Esophagus squamous epithelium (tissue), 5 donors: Measurements from ENCODE around the gene SFMBT2. TPM values are rescaled to one million over a fixed set of nuclear protein-coding genes. Genes with fewer than 3 reads are reported as not detected.

Experiments used
- DNase-seq: peaks from one replicate; lab custom pipeline; 2025; lab: John Stamatoyannopoulos, UW
- H3K27ac ChIP-seq, 4 donors: fragments of 200-600 bp; sonication (generic); one replicate each; pipeline ENCODE4 v1.5.1; 2016 to 2019; ENCODE audit warnings: mild to moderate bottlenecking in 1 of 4
- H3K27me3 ChIP-seq, 4 donors: fragments of 200-600 bp; sonication (generic); 1 replicate in 3 of 4; 2 replicates in 1 of 4; pipeline versions ENCODE4 v1.5.1 to v1.6.0; 2017 to 2021; ENCODE audit warnings: antibody characterized with exemption in 1 of 4
- H3K36me3 ChIP-seq, 3 donors: fragments of 200-600 bp; sonication (generic); one replicate each; pipeline ENCODE4 v1.5.1; 2016 to 2019
- H3K4me1 ChIP-seq, 3 donors: fragments of 200-600 bp; sonication (generic); one replicate each; pipeline ENCODE4 v1.5.1; 2017 to 2019
- H3K4me3 ChIP-seq, 4 donors: fragments of 200-600 bp; sonication (generic); 1 replicate in 3 of 4; 2 replicates in 1 of 4; pipeline ENCODE4 v1.5.1; 2016 to 2019; ENCODE audit warnings: mild to moderate bottlenecking in 2 of 4, moderate library complexity in 1 of 4
- H3K9me3 ChIP-seq, 3 donors: fragments of 200-600 bp; sonication (generic); one replicate each; pipeline ENCODE4 v1.5.1; 2016 to 2019
- CTCF ChIP-seq, 6 experiments: fragments of 450-650 bp in 4 of 6; fragments of 200-600 bp in 2 of 6; sonication (generic) in 2 of 6; IDR thresholded peaks; one replicate each; pipeline ENCODE4 v1.5.1; 2016 to 2019; ENCODE audit warnings: antibody characterized with exemption in 6 of 6, mild to moderate bottlenecking in 4 of 6, moderate library complexity in 4 of 6
- POLR2A ChIP-seq, 4 donors: fragments of 450-650 bp; IDR thresholded peaks; one replicate each; pipeline ENCODE4 v1.6.1; 2017; ENCODE audit warnings: antibody characterized with exemption in 4 of 4, mild to moderate bottlenecking in 4 of 4, moderate library complexity in 3 of 4
- WGBS, 2 donors: methylation state at CpG; one replicate each; pipeline ENCODE4 v1.1.5; 2018; 5-methylcytosine and 5-hydroxymethylcytosine counted together
- intact Hi-C: fragments of 100-400 bp; cut with DNase I; formaldehyde crosslinking; loops from one replicate; pipeline ENCODE4 v1.15.0; 2022
- total RNA-seq, 4 donors: library from RNA; depleted of rRNA; stranded (reverse); fragments of >200 nt; gene quantifications; one replicate each; pipeline ENCODE4 v1.1.0, GENCODE V29; 2016
- donor health status: DM: yes; HTN: yes; CAD: no.

Gene SFMBT2
- total RNA-seq, 4 donors from 2014 or later = 0.72 to 5.0 (median 1.4) TPM

GRCh38 chr10:7281429-7281828 is 129.4 kb downstream of the SFMBT2 start:
- H3K27me3 ChIP-seq = no peaks in the 10 kb centered on the region
- no peaks in the 10 kb centered on the region for H3K36me3 ChIP-seq
- no peaks in the 10 kb centered on the region for H3K9me3 ChIP-seq
- H3K4me1 ChIP-seq = peaks cover 0 to 14% (median 0%) of the 10 kb centered on the region in 3 donors
- intact Hi-C loops = no loop called here
- no peak overlapping the region for H3K27ac ChIP-seq
- no peak for DNase-seq
- WGBS, 2 donors = 83 to 92% methylated on average over 6 of the region's 6 CpGs
- no peak overlapping the region for H3K4me3 ChIP-seq
- TF ChIP-seq CTCF (IDR thresholded peaks at IDR 0.05) = no peak
- no peak for TF ChIP-seq POLR2A (IDR thresholded peaks at IDR 0.05)

- no peak for TF ChIP-seq CTCF (IDR thresholded peaks at IDR 0.05)
- TF ChIP-seq POLR2A (IDR thresholded peaks at IDR 0.05) = no peak
- WGBS, 2 donors = 89 to 90% methylated on average over 5 of the region's 5 CpGs
- H3K36me3 ChIP-seq = no peaks in the 10 kb centered on the region
Observed at GRCh38 chr10:7279303-7279702, 131.5 kb downstream of the SFMBT2 start.

GRCh38 chr10:7277867-7278266 is 133.0 kb downstream of the SFMBT2 start:
- intact Hi-C loops = no loop called here
- Histone ChIP-seq H3K9me3 (no peaks in the 10 kb centered on the region), H3K36me3 (no peaks in the 10 kb centered on the region), H3K27ac (no peak overlapping the region), H3K27me3 (no peaks in the 10 kb centered on the region), H3K4me1 (peaks cover 0 to 14% (median 0%) of the 10 kb centered on the region in 3 donors), H3K4me3 (no peak overlapping the region)
- WGBS, 2 donors = 33 to 51% methylated on average over 6 of the region's 6 CpGs
- no peak for TF ChIP-seq CTCF (IDR thresholded peaks at IDR 0.05)
- no peak for TF ChIP-seq POLR2A (IDR thresholded peaks at IDR 0.05)
- no peak for DNase-seq

More at GRCh38 chr10:7279303-7279702, 131.5 kb downstream of the SFMBT2 start:
- Histone ChIP-seq H3K27ac (no peak overlapping the region), H3K4me3 (no peak overlapping the region), H3K27me3 (no peaks in the 10 kb centered on the region), H3K4me1 (peaks cover 0 to 14% (median 0%) of the 10 kb centered on the region in 3 donors), H3K9me3 (no peaks in the 10 kb centered on the region)
- no peak for DNase-seq
- intact Hi-C loops = no loop called here

- Histone ChIP-seq H3K4me3 (no peak overlapping the region), H3K36me3 (no peaks in the 10 kb centered on the region), H3K4me1 (peaks cover 0 to 17% (median under 1%) of the 10 kb centered on the region in 3 donors), H3K9me3 (no peaks in the 10 kb centered on the region), H3K27me3 (no peaks in the 10 kb centered on the region), H3K27ac (no peak overlapping the region)
- WGBS, 2 donors = 29 to 39% methylated on average over 2 of the region's 2 CpGs
- TF ChIP-seq CTCF (IDR thresholded peaks at IDR 0.05) = no peak
- TF ChIP-seq POLR2A (IDR thresholded peaks at IDR 0.05) = no peak
- no peak for DNase-seq
- intact Hi-C loops = no loop called here
Observed at GRCh38 chr10:7277432-7277831, 133.4 kb downstream of the SFMBT2 start.

GRCh38 chr10:7275761-7276440 is 134.9 kb downstream of the SFMBT2 start:
- Histone ChIP-seq H3K36me3 (no peaks in the 10 kb centered on the region), H3K9me3 (no peaks in the 10 kb centered on the region), H3K4me3 (no peak overlapping the region), H3K27ac (no peak overlapping the region), H3K4me1 (peaks cover 0 to 27% (median 4%) of the 10 kb centered on the region in 3 donors), H3K27me3 (no peaks in the 10 kb centered on the region)
- intact Hi-C loops = no loop called here
- WGBS, 2 donors = 78 to 80% methylated on average over 12 of the region's 12 CpGs
- DNase-seq = no peak
- no peak for TF ChIP-seq POLR2A (IDR thresholded peaks at IDR 0.05)
- no peak for TF ChIP-seq CTCF (IDR thresholded peaks at IDR 0.05)
